ENCODE results near the gene HBM. TPM values are rescaled to one million over a fixed set of nuclear protein-coding genes. Genes with fewer than 3 reads are reported as not detected.

Gene HBM
- total RNA-seq, 1 donor from 2014 or later = not detected

GRCh38 chr16:188674-189073 is 22.9 kb downstream of the HBM start:
- H3K4me2 ChIP-seq = no peak overlapping the region
- peaks cover 3% of the 10 kb centered on the region for H3K27me3 Mint-ChIP-seq (ENCODE audit: insufficient read depth, low read depth)
- no peak overlapping the region for H3K9ac ChIP-seq
- no peaks in the 10 kb centered on the region for H3K36me3 ChIP-seq
- H3K4me1 ChIP-seq = no peaks in the 10 kb centered on the region
- TF ChIP-seq CTCF (IDR thresholded peaks at IDR 0.05) (peak; percentile 28), EZH2phosphoT487 (IDR thresholded peaks at IDR 0.05) (no peak)
- H2AFZ ChIP-seq (replicated peaks) = no peak overlapping the region
- H3K27me3 ChIP-seq = no peaks in the 10 kb centered on the region
- H3K79me2 ChIP-seq (ENCODE audit: low read depth) = no peaks in the 10 kb centered on the region
- H3K9me3 Mint-ChIP-seq = no peaks in the 10 kb centered on the region
- H3K9me3 ChIP-seq (ENCODE audit: low read depth) = no peaks in the 10 kb centered on the region
- H3K36me3 Mint-ChIP-seq = peaks cover 30% of the 10 kb centered on the region
- H3K27ac Mint-ChIP-seq = no peak overlapping the region
- H4K20me1 ChIP-seq (ENCODE audit: low read depth) = peaks cover 22% of the 10 kb centered on the region
- peaks cover 17% of the 10 kb centered on the region for H3F3A ChIP-seq (ENCODE audit: low read depth)
- no peak overlapping the region for H3K27ac ChIP-seq
- H3K4me3 ChIP-seq = no peak overlapping the region
- H3K4me3 Mint-ChIP-seq = no peak overlapping the region
- H3K4me1 Mint-ChIP-seq = no peaks in the 10 kb centered on the region
- no peak for DNase-seq (ENCODE audit: low spot score)

GRCh38 chr16:189604-190186 is 23.9 kb downstream of the HBM start:
- no peak for DNase-seq (ENCODE audit: low spot score)
- Histone ChIP-seq H3K4me2 (no peak overlapping the region), H3K9me3 (ENCODE audit: low read depth) (no peaks in the 10 kb centered on the region), H3K27me3 (no peaks in the 10 kb centered on the region), H3K27ac (no peak overlapping the region), H3K4me3 (no peak overlapping the region), H2AFZ (replicated peaks) (no peak overlapping the region), H3K4me1 (no peaks in the 10 kb centered on the region), H4K20me1 (ENCODE audit: low read depth) (peaks cover 25% of the 10 kb centered on the region), H3K36me3 (no peaks in the 10 kb centered on the region), H3K9ac (no peak overlapping the region), H3F3A (ENCODE audit: low read depth) (peaks cover 9% of the 10 kb centered on the region), H3K79me2 (ENCODE audit: low read depth) (no peaks in the 10 kb centered on the region)
- Mint-ChIP-seq H3K27me3 (ENCODE audit: insufficient read depth, low read depth) (peaks cover 5% of the 10 kb centered on the region), H3K27ac (no peak overlapping the region), H3K4me3 (peak overlapping the region; percentile 63), H3K4me1 (no peaks in the 10 kb centered on the region), H3K36me3 (peaks cover 36% of the 10 kb centered on the region), H3K9me3 (no peaks in the 10 kb centered on the region)
- TF ChIP-seq EZH2phosphoT487 (IDR thresholded peaks at IDR 0.05) = no peak
- TF ChIP-seq EZH2 (IDR thresholded peaks at IDR 0.05) = no peak
- TF ChIP-seq CTCF (IDR thresholded peaks at IDR 0.05) = no peak

GRCh38 chr16:191831-192230 is 26.1 kb downstream of the HBM start:
- Histone ChIP-seq H3K36me3 (no peaks in the 10 kb centered on the region), H3K79me2 (ENCODE audit: low read depth) (no peaks in the 10 kb centered on the region), H4K20me1 (ENCODE audit: low read depth) (peaks cover 35% of the 10 kb centered on the region), H3K27me3 (no peaks in the 10 kb centered on the region), H3K4me1 (no peaks in the 10 kb centered on the region), H3K4me3 (no peak overlapping the region), H3K9ac (no peak overlapping the region), H2AFZ (replicated peaks) (no peak overlapping the region), H3K27ac (no peak overlapping the region), H3F3A (ENCODE audit: low read depth) (peaks cover 4% of the 10 kb centered on the region), H3K9me3 (ENCODE audit: low read depth) (no peaks in the 10 kb centered on the region), H3K4me2 (no peak overlapping the region)
- no peak for DNase-seq (ENCODE audit: low spot score)
- Mint-ChIP-seq H3K36me3 (peaks cover 36% of the 10 kb centered on the region), H3K27ac (no peak overlapping the region), H3K4me1 (no peaks in the 10 kb centered on the region), H3K4me3 (peak overlapping the region; percentile 13), H3K27me3 (ENCODE audit: insufficient read depth, low read depth) (peaks cover 5% of the 10 kb centered on the region), H3K9me3 (no peaks in the 10 kb centered on the region)
- TF ChIP-seq EZH2phosphoT487 (IDR thresholded peaks at IDR 0.05) (no peak), CTCF (IDR thresholded peaks at IDR 0.05) (no peak), EZH2 (IDR thresholded peaks at IDR 0.05) (no peak)
